OCI-LY3 (cell line): Measurements from ENCODE around the gene SH3BGRL3.

Experiments
- H2AFZ ChIP-seq: fragments of 200-600, 300-600 bp; shearing (Covaris generic); 2 replicates; pipeline ENCODE4 v1.6.0; 2014; ENCODE audit warnings: antibody characterized with exemption, low read depth, low read length
- H3K27ac ChIP-seq: fragments of 200-600, 300-600 bp; sonication (generic); 2 replicates; pipeline ENCODE4 v1.5.1; 2014; ENCODE audit warnings: mild to moderate bottlenecking, low read length, moderate library complexity, mixed read lengths
- H3K27me3 ChIP-seq: fragments of 200-600, 300-600 bp; sonication (generic); 2 replicates; pipeline ENCODE4 v1.6.1; 2014; ENCODE audit warnings: low read depth, low read length, mixed read lengths
- H3K36me3 ChIP-seq: fragments of 200-600, 300-600 bp; sonication (generic); replicated peaks from 2 replicates; pipeline ENCODE3; 2014; ENCODE audit warnings: low read depth, low read length, mixed read lengths
- H3K4me1 ChIP-seq: fragments of 300-600, 200-600 bp; sonication (generic); 2 replicates; pipeline ENCODE4 v1.6.1; 2014; ENCODE audit warnings: low read length, mixed read lengths
- H3K4me2 ChIP-seq: fragments of 200-600, 300-600 bp; sonication (generic); 2 replicates; pipeline ENCODE4 v1.6.1; 2014; ENCODE audit warnings: low read length, mixed read lengths
- H3K4me3 ChIP-seq: fragments of 300-600, 200-600 bp; sonication (generic); 2 replicates; pipeline ENCODE4 v1.5.1; 2014; ENCODE audit warnings: antibody characterized with exemption, mild to moderate bottlenecking, low read length, moderate library complexity
- H3K79me2 ChIP-seq: fragments of 300-600, 200-600 bp; shearing (Covaris generic); 2 replicates; pipeline ENCODE4 v1.6.1; 2014; ENCODE audit warnings: mild to moderate bottlenecking, low read length, mixed read lengths
- H3K9ac ChIP-seq: fragments of 300-600, 200-600 bp; shearing (Covaris generic); 2 replicates; pipeline ENCODE4 v1.6.0; 2014; ENCODE audit warnings: mild to moderate bottlenecking, low read length, moderate library complexity
- H3K9me3 ChIP-seq: fragments of 200-600, 300-600 bp; shearing (Covaris generic); 2 replicates; pipeline ENCODE4 v1.6.1; 2014; ENCODE audit warnings: low read length, mixed read lengths; ENCODE audit not compliant: insufficient read depth
- H4K20me1 ChIP-seq: fragments of 200-600, 300-600 bp; sonication (generic); 2 replicates; pipeline ENCODE4 v1.6.1; 2016; ENCODE audit warnings: low read length, mixed read lengths; ENCODE audit not compliant: insufficient read depth
- EZH2phosphoT487 ChIP-seq: fragments of 200-600 bp; shearing (Covaris generic); IDR thresholded peaks from 2 replicates; pipeline ENCODE4 v1.6.1; 2018; ENCODE audit warnings: antibody characterized with exemption, mixed run types, low read depth
- TF ChIP-seq, protein P1 (sequence below): fragments of 200-600, 300-600 bp; sonication (generic); IDR thresholded peaks from 2 replicates; pipeline ENCODE4 v1.5.1; 2014; ENCODE audit warnings: antibody characterized with exemption, low read length, low read depth

Gene SH3BGRL3

DNA sequence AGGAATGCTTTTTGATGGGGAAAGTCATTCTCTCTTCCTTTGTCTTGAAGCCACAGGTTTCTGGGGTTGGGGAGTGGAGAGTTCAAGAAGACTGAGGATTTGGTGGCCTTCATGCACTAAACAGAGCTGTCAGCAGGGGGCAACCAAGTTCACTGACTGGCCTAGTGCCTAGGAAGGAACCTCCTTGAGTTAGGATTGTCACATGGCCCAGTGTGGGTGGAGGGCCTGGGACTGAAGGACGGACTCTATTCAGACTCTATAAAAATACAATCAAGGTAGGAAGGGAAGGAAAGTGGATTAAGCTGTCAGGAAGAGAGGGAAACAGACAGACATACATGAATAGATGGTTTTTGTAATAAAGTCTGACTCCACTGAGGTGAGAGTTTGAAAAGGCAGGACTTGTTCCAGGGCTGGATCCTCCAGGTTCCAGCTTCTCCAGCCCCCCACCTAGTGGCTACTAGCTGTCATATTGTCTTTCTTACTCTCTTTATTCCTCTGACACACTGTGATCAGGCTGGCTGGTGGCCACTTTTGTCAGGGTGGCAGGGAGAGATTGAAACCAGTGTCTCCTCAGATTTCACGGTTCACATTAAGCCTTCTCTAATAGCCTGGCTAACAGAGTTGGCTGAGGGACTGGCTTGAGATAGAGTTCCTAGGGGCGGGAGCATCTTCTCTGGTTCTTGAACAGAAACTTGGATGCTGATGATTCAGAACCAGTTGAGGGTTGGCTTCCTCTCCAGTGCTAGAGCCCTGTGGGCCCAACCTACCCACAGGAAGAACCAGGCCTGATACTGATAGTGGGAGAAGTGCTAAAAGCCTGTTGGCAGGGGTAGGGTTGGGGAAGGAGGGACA is 4.1 kb upstream of the SH3BGRL3 start:
- Histone ChIP-seq H3K27me3 (no peaks in the 10 kb centered on the region), H3K27ac (no peak overlapping the region), H2AFZ (no peak overlapping the region), H3K9ac (no peak overlapping the region), H3K36me3 (peaks cover 29% of the 10 kb centered on the region), H4K20me1 (no peaks in the 10 kb centered on the region), H3K4me1 (peaks cover 11% of the 10 kb centered on the region), H3K4me3 (no peak overlapping the region), H3K79me2 (no peaks in the 10 kb centered on the region), H3K4me2 (no peak overlapping the region), H3K9me3 (no peaks in the 10 kb centered on the region)
- no peak for TF ChIP-seq EZH2phosphoT487
- TF ChIP-seq, protein P1, sequence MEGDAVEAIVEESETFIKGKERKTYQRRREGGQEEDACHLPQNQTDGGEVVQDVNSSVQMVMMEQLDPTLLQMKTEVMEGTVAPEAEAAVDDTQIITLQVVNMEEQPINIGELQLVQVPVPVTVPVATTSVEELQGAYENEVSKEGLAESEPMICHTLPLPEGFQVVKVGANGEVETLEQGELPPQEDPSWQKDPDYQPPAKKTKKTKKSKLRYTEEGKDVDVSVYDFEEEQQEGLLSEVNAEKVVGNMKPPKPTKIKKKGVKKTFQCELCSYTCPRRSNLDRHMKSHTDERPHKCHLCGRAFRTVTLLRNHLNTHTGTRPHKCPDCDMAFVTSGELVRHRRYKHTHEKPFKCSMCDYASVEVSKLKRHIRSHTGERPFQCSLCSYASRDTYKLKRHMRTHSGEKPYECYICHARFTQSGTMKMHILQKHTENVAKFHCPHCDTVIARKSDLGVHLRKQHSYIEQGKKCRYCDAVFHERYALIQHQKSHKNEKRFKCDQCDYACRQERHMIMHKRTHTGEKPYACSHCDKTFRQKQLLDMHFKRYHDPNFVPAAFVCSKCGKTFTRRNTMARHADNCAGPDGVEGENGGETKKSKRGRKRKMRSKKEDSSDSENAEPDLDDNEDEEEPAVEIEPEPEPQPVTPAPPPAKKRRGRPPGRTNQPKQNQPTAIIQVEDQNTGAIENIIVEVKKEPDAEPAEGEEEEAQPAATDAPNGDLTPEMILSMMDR = peak; percentile 63

DNA sequence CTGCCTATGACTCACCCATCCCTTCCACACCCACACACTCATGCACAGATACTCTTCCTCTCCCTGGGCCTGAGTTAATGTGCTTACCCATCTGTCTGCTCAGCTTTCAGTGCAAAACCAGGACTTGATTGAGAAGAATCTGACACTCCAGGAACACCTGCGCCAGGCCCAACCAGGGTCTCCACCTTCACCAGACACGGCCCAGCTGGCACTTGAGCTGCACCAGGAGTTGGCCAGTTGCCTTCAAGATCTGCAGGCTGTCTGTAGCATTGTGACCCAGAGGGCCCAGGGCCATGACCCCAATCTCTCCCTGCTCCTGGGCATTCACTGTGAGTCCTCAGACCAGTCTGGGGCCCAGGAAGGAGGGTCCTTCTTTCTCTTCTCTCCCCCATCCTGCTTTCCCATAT is 3.5 kb upstream of the SH3BGRL3 start:
- Histone ChIP-seq H3K4me3 (no peak overlapping the region), H3K36me3 (peaks cover 29% of the 10 kb centered on the region), H4K20me1 (no peaks in the 10 kb centered on the region), H3K9ac (no peak overlapping the region), H3K27me3 (no peaks in the 10 kb centered on the region), H3K27ac (no peak overlapping the region), H3K4me2 (no peak overlapping the region), H3K9me3 (no peaks in the 10 kb centered on the region), H2AFZ (no peak overlapping the region), H3K79me2 (no peaks in the 10 kb centered on the region), H3K4me1 (peaks cover 11% of the 10 kb centered on the region)
- no peak for TF ChIP-seq EZH2phosphoT487
- TF ChIP-seq, protein P1 = no peak

DNA sequence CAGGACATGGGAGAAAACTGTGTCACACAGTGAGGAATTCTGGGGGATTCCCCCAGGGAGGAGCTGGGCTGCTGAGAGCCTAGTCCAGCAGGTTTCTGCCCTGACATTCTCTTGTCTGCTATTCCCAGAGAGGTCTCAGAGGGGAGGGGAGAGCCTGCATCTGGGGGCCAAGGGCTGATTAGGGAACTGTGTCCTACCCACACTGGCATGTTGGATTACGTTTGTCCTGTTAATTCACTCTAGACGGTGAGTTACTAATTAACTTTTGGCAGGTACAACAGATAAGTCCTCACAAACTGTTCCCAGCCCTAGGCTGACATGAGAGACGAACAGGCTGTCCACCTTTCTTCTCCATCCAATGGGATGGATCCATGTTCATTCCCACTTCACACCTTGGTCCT is 2.6 kb upstream of the SH3BGRL3 start:
- no peak overlapping the region for H3K4me3 ChIP-seq
- H3K9ac ChIP-seq = no peak overlapping the region
- peaks cover 11% of the 10 kb centered on the region for H3K4me1 ChIP-seq
- no peaks in the 10 kb centered on the region for H4K20me1 ChIP-seq
- no peaks in the 10 kb centered on the region for H3K9me3 ChIP-seq
- peaks cover 25% of the 10 kb centered on the region for H3K36me3 ChIP-seq
- no peak overlapping the region for H3K4me2 ChIP-seq
- TF ChIP-seq, protein P1 = no peak
- no peak for TF ChIP-seq EZH2phosphoT487
- H3K27me3 ChIP-seq = no peaks in the 10 kb centered on the region
- no peak overlapping the region for H2AFZ ChIP-seq
- no peak overlapping the region for H3K27ac ChIP-seq
- H3K79me2 ChIP-seq = no peaks in the 10 kb centered on the region

DNA sequence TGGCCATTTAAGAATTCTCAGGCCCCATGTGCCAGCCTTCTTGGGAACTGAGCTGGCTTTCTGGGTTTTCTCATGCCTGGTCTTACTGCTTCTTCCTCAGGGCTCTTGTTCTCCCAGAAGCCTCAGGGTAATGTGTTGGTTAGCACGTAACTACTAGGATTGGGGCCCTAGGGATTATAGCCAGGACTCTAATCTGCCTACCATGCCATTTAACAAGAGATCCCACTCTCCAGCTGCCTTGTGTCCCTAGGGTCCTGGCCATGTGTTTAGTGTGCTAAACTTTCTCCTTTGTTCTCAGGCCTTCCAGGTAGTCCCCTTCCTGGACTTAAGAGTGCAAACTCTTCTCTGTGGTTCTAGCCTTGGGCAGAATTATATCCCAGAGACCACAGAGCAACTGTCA is 2.2 kb upstream of the SH3BGRL3 start:
- no peaks in the 10 kb centered on the region for H4K20me1 ChIP-seq
- no peak overlapping the region for H3K4me3 ChIP-seq
- H3K4me2 ChIP-seq = no peak overlapping the region
- H3K9me3 ChIP-seq = no peaks in the 10 kb centered on the region
- H3K36me3 ChIP-seq = peaks cover 24% of the 10 kb centered on the region
- H3K27ac ChIP-seq = no peak overlapping the region
- H3K79me2 ChIP-seq = no peaks in the 10 kb centered on the region
- H3K27me3 ChIP-seq = no peaks in the 10 kb centered on the region
- H2AFZ ChIP-seq = no peak overlapping the region
- H3K4me1 ChIP-seq = peaks cover 11% of the 10 kb centered on the region
- no peak overlapping the region for H3K9ac ChIP-seq
- TF ChIP-seq EZH2phosphoT487 = no peak
- TF ChIP-seq, protein P1 = no peak
